Breast epithelium (tissue), 3 donors: ENCODE results near the gene MYL9.

Experiments
- POLR2A ChIP-seq: fragments of 450-650 bp; IDR thresholded peaks from one replicate; pipeline ENCODE4 v1.6.1; 2016; ENCODE audit warnings: antibody characterized with exemption, mild to moderate bottlenecking, moderate library complexity
- TF ChIP-seq, protein P1 (sequence below), 3 donors: fragments of 450-650 bp; IDR thresholded peaks; one replicate each; pipeline ENCODE4 v1.5.1; 2016 to 2017; ENCODE audit warnings: antibody characterized with exemption in 3 of 3, mild to moderate bottlenecking in 3 of 3, moderate library complexity in 3 of 3

GRCh38 chr20:36507746-36508145, 33.6 kb upstream of the MYL9 start:
- TF ChIP-seq, protein P1, sequence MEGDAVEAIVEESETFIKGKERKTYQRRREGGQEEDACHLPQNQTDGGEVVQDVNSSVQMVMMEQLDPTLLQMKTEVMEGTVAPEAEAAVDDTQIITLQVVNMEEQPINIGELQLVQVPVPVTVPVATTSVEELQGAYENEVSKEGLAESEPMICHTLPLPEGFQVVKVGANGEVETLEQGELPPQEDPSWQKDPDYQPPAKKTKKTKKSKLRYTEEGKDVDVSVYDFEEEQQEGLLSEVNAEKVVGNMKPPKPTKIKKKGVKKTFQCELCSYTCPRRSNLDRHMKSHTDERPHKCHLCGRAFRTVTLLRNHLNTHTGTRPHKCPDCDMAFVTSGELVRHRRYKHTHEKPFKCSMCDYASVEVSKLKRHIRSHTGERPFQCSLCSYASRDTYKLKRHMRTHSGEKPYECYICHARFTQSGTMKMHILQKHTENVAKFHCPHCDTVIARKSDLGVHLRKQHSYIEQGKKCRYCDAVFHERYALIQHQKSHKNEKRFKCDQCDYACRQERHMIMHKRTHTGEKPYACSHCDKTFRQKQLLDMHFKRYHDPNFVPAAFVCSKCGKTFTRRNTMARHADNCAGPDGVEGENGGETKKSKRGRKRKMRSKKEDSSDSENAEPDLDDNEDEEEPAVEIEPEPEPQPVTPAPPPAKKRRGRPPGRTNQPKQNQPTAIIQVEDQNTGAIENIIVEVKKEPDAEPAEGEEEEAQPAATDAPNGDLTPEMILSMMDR (IDR thresholded peaks at IDR 0.05): no peak
- TF ChIP-seq POLR2A: no peak
